Inflammatory macrophage (primary cell): ENCODE data around the gene SH3RF1.

ENCODE experiments used
- DNase-seq, 2 donors: peaks; one replicate each; pipeline ENCODE4 v3.0.0-alpha.2; 2020 to 2022

SH3RF1 gene

DNA sequence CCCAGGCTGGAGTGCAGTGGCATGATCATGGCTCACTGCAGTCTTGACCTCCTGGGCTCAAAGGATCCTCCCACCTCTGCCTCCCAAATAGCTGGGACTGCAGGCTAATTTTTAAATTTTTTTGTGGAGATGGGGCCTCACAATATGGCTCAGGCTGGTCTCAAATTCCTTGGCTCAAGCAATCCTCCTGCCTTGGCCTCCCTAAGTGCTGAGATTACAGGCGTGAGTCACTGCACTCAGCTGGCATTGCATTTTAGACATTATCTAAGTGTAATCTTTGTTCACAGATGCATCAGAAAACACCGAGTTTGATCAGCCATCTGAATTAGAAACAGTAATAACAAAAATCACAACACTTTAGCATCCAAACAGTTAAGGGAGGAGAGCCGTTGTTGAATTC lies 207.3 kb downstream of the SH3RF1 start:
- no peak for DNase-seq

DNA sequence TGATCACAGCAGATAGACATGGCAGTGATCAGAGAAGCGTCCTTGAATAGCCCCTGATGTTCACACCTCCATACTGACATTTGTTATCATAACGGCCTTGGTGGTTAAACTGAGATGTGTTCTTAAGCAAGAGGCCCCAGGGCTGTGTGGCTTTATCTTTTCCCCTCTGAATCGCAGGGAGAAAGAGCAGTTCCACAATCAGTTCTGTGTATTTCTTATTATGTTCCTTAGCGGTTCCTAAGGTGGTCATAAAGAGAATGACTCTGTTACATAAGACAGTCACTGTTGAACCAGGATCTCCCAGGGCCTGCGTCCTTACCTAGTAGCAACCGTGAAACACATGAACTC lies 207.9 kb downstream of the SH3RF1 start:
- no peak for DNase-seq

GRCh38 chr4:169061386-169061785 lies 209.4 kb downstream of the SH3RF1 start:
- no peak for DNase-seq

DNA sequence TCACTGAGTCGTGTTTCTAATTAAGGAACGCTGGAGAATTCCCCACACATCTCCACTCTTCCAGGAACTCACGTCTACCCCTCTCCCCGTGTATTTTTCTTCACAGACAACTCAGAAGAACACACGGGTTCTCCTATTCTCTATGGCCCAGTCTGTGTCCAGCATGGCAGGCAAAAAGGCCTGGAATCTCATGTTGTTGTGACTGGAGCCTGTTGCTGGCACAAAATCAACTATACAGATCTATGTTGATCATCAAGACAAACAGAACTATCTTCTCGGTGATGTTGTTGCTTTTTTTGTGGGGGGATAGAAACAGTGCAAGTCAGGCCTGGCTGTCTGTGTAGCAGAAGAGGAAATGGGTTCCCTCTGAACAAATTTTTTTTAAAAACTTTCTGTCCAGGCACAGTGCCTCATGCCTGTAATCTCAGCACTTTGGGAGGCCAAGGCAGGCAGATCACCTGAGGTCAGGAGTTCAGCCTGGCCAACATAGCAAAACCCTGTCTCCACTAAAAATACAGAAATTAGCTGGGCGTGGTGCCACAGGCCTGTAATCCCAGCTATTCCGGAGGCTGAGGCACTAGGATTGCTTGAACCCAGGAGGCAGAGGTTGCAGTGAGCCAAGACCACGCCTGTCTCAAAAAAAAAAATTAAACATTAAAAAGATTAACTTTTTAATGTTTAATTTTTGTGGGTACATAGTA lies 210.2 kb downstream of the SH3RF1 start:
- DNase-seq = no peak

DNA sequence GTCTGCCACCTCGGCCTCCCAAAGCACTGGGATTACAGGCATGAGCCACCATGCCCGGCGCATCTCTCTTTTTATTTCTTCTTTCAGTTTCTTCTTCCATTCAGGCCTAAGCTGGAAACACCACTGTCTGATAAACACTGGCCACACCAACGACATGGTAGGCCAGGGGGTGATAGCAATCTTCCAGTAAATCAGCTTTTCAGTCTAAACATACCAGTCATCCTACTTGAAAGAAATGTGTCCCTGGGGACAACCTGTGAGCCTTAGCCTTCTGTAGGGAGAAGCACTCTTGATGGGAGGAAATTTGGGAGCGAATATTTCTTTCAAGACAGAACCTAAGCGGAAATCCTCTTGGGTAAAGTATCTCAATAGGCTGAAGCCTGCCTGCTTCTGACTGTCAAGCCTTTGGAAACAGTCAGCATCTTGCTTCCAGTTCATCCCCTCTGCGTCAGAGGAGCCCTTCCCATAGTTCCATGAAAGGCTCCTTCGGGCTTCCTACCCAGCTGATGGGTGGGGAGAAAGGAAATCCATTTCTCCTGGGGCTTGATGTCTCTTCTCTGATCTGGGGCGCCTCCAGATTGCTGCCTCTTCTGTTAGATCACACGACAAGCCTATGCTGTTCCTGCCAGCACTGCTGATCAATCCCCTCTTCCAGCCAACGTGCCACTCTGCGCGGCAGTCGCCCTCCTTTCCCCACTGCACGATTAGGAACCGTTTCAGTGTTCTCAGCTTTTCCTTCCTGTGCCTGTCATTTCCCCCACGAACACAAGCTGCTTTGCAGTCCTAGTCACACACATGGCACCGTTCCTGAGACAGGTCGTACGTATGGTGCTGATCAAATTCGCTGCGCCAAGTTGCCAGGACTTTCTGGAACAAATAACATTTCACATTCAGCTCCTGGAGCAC lies 211.2 kb downstream of the SH3RF1 start:
- no peak for DNase-seq

DNA sequence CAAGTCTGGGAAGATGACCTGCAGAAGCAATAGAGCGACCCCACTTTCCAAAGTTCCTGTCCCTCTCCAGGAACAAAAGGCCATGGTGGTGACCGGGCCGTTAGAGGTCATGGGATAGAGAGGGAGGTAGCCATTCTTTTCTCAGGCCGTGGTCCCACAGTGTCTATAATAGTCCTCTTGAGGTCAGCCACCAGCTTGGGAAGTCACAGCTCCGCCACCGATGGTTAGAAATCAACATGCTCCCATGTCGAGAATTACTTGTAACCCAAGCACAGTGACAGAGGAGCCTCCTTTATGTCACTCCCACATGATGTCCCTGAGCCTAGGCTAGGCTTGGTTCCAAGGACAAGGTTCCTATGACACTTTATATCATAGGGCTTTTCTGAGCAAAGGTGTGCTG lies 212.4 kb downstream of the SH3RF1 start:
- DNase-seq = no peak

DNA sequence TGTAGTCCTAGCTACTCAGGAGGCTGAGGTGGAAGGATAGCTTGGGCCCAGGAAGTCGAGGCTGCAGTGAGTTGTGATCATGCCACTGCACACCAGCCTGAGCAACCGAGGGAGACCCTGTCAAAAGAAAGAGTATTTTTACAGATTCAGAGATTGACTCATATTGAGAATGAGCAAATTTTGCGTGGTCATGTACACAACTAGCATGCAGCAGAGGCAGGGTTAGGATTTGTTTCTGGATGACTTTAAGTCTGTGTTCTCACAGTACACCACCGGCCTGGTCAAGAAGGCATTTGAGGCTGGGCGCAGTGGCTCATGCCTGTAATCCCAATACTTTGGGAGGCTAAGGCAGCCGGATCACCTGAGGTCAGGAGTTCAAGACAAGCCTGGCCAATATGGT lies 215.9 kb downstream of the SH3RF1 start:
- no peak for DNase-seq

DNA sequence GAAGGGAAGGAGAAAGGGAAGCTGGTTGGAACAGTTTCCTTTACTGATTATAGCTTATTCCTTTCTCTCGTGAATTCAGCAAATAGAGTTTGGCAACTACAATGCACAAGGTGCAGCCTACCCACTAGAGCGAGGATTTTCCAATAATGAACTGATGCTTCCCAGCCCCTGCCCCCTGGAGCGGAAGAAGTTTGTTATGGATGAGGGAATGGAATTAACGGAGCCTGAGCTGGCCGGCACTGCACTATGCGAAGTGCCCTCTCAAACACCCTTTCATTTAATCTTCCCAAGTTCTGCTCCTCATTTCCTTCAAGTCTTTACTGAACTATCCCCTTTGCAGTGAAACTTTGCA lies 218.2 kb downstream of the SH3RF1 start:
- DNase-seq = no peak

- DNase-seq = no peak
These were observed 218.8 kb downstream of the SH3RF1 start for GRCh38 chr4:169051761-169052593.

DNA sequence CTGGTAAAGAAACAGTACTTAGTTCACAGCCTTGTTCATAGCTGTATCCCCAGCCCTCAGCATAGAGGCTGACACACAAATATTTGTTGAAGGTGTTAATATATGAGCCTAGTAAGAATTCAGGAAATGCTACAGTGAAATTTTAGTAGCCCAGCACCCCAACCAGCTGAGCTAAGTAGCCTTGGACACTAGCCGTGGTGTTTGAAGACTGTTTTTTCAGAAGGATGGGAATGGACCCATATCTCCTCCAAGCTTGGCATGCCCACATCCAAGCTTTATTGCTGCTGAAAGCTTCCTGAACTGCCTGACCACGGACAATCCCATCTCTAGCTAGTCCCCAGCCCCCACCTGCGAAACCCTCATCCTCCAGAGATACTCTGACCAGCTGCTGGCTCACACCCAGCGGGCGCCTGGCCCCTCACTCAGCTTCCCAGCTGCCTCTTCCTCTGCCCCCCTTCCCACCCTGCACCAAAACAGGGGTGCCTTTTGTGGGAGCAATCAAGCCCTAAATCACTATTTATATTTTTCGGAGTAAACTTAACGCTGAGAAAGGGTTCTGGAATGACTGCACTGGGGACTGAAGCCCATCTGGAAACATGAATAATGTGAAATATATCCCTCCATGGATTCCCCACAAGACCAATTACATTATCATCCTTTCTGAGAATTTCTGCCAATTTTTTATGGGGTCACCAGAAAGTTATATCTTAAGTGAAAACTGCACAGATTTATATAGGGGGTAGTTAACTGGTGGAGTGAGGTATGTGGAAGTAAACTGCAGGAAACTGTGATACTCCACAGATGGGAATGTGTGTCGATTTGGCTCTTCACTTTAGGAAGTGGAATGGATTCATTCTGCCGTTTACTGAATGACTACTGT lies 219.6 kb downstream of the SH3RF1 start:
- DNase-seq = no peak

DNA sequence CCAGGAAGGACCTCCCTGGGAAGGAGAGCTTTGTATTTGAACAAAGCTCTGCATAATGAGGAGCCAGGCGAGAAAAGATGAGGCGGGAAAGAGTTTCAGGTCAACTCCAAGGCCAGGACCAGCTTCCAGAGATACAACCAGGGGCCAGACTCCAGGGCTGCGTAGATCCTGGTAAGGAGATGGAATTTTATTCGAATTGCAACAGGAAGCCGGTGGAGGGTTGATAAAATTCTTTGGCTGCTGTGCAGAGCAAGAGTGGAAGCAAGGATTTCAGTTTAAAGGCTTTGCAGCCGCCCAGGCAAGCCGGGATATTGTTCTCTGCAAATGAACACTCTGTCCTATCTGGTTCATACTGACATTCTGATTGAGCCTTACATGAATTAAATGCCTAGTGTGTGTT lies 220.5 kb downstream of the SH3RF1 start:
- no peak for DNase-seq

DNA sequence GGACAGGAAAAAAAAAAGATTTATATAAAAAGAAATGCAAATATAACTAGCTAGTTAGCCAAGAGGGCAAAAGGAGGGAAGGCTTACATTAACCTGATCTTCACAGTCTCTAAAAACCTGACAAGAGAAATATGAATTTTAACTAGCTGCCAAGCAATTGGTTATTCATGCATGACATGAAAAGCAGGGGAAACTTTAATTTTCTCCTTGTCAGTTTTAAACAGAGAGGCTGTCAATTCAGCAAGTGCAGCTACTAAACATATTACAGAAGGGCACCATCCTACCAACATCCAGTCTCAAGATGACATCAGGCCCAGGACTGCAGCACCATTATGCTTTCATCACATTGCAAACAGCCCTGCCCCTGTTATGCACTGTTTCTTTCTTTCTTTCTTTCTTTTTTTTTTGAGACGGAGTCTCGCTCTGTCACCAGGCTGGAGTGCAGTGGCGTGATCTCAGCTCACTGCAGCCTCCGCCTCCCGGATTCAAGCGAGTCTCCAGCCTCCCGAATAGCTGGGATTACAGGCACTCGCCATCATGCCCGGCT lies 221.8 kb downstream of the SH3RF1 start:
- no peak for DNase-seq

DNA sequence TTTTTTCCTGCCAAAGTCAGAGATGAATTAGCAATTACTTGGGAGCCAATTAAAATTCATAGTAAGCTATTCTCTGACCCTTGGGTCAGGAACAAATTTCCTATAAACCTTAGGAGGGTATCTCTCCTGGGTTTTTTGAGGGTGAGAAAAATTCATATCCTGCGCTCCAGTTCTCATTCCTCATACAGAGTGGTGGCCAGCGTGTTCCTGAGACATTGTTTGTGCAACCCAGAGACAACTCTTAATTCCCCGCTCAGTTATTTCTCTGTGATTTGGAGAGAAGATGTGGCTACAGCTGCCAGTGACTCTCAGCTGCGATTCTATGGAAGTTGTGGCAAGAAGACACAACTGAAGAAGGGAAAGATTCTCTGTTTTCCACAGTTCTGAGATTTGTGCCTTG lies 222.8 kb downstream of the SH3RF1 start:
- no peak for DNase-seq

DNA sequence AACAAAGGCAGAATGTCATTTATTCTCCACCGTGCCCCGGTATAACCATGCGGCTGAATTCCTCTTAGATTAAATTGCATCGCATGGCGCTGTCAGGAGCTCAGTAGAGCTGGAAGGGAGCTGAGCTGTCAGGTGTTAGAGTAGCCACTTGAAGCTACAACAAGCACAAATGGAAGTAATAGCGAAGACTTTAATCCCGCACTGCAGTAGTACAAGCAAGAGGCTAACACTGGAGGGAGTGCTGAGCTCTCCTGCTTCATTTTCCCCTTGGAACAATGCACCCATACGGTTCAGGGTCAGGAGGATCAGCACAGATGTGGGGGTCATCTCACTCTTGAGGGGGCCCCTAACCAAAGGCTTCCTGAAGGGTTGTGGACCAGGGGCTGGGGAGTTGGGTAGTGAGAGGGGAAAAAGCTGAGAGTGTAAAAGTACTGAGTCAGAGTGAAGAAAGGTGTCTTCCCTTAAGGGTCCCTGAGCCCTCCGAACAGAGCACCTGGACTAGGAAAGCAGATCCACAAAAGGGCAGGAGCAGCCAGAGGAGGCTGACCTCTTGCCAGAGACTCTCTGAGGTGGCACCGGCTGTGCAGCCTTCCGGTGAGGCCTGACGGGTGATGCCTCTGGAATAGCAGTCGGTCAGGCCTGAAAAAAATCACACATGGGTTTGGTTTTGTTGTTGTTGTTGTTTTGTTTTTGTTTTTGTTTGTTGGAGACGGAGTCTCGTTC lies 224.7 kb downstream of the SH3RF1 start:
- no peak for DNase-seq

DNA sequence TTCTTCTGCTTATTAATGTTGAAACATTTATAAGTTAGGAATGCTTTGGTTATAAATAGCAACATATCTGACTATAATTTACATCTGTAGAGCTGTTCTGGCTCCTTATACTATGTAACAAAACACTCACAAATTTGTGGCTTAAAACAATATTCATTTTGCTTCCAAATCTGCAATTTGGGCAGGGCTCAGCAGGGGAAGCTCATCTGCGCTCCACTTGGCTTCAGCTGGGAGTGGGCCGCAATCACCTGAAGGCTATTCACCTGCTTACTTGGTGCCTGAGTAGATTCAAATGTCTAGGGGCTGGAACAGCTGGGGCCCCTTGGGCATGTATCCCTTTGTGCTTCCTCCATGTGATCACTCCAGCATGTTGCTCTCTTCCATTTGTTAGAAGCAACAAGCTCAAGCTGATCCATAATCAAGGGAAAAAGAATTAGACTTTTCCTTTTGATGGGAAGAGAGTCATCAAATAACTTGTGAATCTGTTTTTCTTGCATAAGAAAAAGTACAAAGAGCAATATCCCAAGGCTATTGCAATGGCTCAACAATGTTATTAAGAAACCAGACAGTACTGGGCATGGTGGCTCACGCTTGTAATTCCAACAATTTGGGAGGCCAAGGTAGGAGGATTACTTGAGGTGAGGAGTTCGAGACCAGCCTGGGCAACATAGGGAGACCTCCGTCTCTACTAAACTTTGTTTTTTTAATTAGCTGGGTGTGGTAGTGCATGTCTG lies 225.9 kb downstream of the SH3RF1 start:
- no peak for DNase-seq
